Uterus (tissue), 2 donors: ENCODE results near the gene RAPGEF2.

Experiments used
- POLR2A ChIP-seq, 2 donors: fragments of 450-650 bp; IDR thresholded peaks; one replicate each; pipeline ENCODE4 v1.6.1; 2016; ENCODE audit warnings: antibody characterized with exemption in 2 of 2, mild to moderate bottlenecking in 1 of 2, moderate library complexity in 1 of 2
- TF ChIP-seq, protein P1 (sequence below), 4 experiments: fragments of 200-600 bp in 2 of 4; fragments of 450-650 bp in 2 of 4; sonication (generic) in 2 of 4; IDR thresholded peaks; one replicate each; pipeline ENCODE4 v1.5.1; 2016 to 2019; ENCODE audit warnings: antibody characterized with exemption in 4 of 4, mild to moderate bottlenecking in 2 of 4, moderate library complexity in 1 of 4

DNA sequence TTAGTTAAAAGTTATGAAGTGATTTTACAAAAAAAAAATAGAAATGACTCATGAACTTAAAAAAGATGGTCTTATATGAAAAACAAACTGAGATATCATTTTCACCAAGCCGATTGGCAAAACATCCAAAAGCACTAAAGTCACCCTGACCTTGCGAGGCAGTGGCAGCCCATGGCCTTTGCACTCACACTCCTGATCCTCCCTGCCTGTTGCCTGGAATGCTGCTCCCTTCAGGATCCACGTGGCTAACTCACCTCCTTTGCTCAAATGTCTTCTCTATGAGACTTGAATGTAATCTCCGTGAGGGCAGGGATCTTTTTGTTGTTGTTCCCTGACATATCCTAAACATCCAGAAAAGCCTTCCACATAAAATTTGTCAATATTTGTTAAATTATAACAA is 106.4 kb downstream of the RAPGEF2 start:
- TF ChIP-seq, protein P1, sequence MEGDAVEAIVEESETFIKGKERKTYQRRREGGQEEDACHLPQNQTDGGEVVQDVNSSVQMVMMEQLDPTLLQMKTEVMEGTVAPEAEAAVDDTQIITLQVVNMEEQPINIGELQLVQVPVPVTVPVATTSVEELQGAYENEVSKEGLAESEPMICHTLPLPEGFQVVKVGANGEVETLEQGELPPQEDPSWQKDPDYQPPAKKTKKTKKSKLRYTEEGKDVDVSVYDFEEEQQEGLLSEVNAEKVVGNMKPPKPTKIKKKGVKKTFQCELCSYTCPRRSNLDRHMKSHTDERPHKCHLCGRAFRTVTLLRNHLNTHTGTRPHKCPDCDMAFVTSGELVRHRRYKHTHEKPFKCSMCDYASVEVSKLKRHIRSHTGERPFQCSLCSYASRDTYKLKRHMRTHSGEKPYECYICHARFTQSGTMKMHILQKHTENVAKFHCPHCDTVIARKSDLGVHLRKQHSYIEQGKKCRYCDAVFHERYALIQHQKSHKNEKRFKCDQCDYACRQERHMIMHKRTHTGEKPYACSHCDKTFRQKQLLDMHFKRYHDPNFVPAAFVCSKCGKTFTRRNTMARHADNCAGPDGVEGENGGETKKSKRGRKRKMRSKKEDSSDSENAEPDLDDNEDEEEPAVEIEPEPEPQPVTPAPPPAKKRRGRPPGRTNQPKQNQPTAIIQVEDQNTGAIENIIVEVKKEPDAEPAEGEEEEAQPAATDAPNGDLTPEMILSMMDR (IDR thresholded peaks at IDR 0.05), result no peak
- no peak for TF ChIP-seq POLR2A (IDR thresholded peaks at IDR 0.05)
